22Rv1 (cell line): ENCODE results near the gene CABLES1.

Experiments used
- ZFX ChIP-seq: fragments of 450-650 bp; IDR thresholded peaks from 2 replicates; pipeline ENCODE4 v1.6.1; 2017; ENCODE audit warnings: antibody characterized with exemption, borderline replicate concordance
- TF ChIP-seq, protein P1 (sequence below): fragments of 450-650 bp; IDR thresholded peaks from 2 replicates; pipeline ENCODE4 v1.5.1; 2017; ENCODE audit warnings: mild to moderate bottlenecking

DNA sequence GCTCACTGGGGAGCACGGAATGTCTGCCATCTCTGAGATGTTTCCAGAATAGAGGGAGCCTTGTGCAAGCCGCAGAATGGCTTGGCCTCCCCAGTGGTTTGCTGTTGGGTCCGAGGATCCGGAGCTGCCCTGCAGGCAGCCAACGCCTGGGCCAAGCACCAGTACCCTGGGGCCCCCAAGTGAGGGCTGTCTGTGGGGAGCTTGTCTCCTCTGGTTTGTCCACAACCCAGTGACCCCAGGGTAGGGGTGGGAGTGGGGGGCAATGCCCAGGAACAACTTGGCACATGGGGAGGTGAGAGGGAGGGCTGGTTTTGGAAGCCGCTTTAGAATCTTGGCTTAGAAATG lies 147.1 kb downstream of the CABLES1 start:
- TF ChIP-seq, protein P1, sequence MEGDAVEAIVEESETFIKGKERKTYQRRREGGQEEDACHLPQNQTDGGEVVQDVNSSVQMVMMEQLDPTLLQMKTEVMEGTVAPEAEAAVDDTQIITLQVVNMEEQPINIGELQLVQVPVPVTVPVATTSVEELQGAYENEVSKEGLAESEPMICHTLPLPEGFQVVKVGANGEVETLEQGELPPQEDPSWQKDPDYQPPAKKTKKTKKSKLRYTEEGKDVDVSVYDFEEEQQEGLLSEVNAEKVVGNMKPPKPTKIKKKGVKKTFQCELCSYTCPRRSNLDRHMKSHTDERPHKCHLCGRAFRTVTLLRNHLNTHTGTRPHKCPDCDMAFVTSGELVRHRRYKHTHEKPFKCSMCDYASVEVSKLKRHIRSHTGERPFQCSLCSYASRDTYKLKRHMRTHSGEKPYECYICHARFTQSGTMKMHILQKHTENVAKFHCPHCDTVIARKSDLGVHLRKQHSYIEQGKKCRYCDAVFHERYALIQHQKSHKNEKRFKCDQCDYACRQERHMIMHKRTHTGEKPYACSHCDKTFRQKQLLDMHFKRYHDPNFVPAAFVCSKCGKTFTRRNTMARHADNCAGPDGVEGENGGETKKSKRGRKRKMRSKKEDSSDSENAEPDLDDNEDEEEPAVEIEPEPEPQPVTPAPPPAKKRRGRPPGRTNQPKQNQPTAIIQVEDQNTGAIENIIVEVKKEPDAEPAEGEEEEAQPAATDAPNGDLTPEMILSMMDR: no peak
- TF ChIP-seq ZFX: no peak
